Measurements from ENCODE around the gene GRB10. TPM values are rescaled to one million over a fixed set of nuclear protein-coding genes. Genes with fewer than 3 reads are reported as not detected.

The GRB10 gene
- total RNA-seq, 4 donors from 2014 or later, result 33.9 to 72.6 (median 41.8) TPM

DNA sequence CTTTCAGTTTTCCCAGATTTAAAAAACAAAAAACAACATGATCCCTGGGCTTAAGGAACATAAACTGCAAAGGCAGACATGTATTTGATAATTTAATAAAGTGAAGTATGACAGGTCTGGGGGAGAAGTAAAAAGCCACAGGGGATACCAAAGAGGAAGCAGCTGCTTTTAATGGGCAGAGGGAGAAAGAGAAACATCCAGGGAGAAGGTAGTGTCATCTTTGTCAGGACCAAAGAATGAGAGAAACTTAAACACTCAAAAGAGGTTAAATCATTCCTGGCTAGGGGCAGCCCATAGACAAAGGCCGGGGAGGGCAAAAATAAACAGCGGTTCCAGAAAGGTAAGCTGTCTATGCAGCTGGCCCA lies 94.5 kb downstream of the GRB10 start:
- no peaks in the 10 kb centered on the region for H3K36me3 ChIP-seq
- intact Hi-C loops (cut with DNase I; ENCODE audit: low total_unique reads), result no loop called here
- DNase-seq, result no peak
- H3K27ac ChIP-seq, result no peak overlapping the region
- H3K4me1 ChIP-seq, result no peaks in the 10 kb centered on the region
- H3K27me3 ChIP-seq, result no peaks in the 10 kb centered on the region
- no peak overlapping the region for H3K4me3 ChIP-seq
- H3K9me3 ChIP-seq, result no peaks in the 10 kb centered on the region
- no peak for TF ChIP-seq CTCF (IDR thresholded peaks at IDR 0.05)
- no peak for TF ChIP-seq POLR2A (IDR thresholded peaks at IDR 0.05)

DNA sequence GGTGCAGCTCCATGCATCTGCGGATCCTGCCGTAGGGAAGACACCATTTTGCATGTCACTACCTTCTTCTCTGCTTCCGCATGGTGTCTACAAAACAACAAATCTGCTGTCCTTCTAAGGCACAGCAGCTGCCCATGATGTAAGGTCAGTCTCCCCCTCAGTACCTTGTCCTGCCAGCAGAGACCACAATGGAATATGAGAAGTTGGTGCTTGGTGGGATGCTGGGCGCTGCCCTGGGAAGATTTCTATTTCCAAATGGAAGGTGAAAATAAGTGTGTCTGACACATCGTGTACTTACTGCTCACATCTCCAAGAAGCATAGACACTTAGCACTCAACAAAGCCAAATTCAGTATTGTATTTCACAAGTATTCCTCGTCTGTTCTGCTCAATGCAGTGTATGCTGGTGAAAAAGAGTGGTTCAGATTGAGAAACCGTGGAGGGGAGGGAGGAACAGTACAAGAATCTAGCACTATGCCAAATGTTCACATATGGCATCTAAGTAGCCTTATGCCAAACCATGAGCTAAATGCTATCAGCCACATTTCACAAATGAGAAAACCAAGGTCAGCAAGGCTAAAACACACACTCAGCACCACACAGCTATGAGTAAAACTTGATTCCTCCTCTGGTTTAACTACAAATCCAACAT lies 95.0 kb downstream of the GRB10 start:
- no peak for TF ChIP-seq POLR2A (IDR thresholded peaks at IDR 0.05)
- no peak for TF ChIP-seq CTCF (IDR thresholded peaks at IDR 0.05)
- no peaks in the 10 kb centered on the region for H3K4me1 ChIP-seq
- no peaks in the 10 kb centered on the region for H3K27me3 ChIP-seq
- H3K9me3 ChIP-seq, result no peaks in the 10 kb centered on the region
- no peak for DNase-seq
- no peaks in the 10 kb centered on the region for H3K36me3 ChIP-seq
- no peak overlapping the region for H3K27ac ChIP-seq
- no peak overlapping the region for H3K4me3 ChIP-seq
- intact Hi-C loops (cut with DNase I; ENCODE audit: low total_unique reads), result no loop called here

GRCh38 chr7:50687096-50687495 lies 95.6 kb downstream of the GRB10 start:
- Histone ChIP-seq H3K4me1 (no peaks in the 10 kb centered on the region), H3K27me3 (no peaks in the 10 kb centered on the region), H3K9me3 (no peaks in the 10 kb centered on the region), H3K27ac (no peak overlapping the region), H3K36me3 (no peaks in the 10 kb centered on the region), H3K4me3 (no peak overlapping the region)
- TF ChIP-seq POLR2A (IDR thresholded peaks at IDR 0.05) (no peak), CTCF (IDR thresholded peaks at IDR 0.05) (no peak)
- no peak for DNase-seq
- intact Hi-C loops (cut with DNase I; ENCODE audit: low total_unique reads), result no loop called here

DNA sequence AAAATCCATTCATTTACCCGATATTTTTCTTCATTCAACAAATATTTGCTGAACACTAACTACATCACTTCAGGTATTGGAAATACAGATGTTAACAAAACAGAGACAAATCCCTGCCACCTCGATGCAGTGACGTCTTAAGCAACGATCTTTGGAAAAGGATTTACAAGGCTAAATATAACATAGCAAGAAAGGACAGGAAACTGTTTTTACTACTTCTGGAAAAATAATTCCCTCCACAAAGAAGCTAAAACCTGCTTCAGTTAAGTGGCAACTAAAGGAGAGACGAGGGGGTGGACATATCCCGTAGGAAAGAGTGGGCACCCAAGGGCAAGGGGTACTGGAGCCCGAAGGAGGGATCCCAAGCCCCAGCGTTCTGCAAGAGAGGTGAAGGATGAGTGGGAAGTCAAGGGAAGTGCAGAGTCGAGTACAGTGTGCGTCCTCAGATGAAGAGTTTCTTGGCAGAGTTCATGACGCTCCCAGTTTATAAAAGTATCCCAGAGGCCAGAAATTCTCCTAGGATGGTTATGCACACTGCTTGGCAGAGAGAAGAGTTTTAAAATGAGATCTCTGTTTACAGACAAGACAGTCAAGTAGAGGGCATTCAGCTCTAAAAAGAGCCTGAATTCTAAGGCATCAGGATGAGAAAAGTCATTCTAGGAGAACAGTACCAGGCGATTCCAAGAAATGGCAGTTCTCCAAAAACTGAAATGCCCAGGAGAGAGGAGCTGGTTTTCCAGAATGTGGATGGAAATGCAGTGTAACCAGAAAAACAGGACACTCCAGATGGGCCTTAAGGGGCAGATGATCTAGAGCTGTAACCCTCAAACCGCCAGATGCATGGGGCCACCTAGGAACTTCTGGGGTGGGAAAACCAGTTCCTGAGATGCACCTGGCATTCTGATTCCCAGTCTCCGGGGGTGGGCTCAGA lies 97.3 kb downstream of the GRB10 start:
- no peak for DNase-seq
- no peaks in the 10 kb centered on the region for H3K9me3 ChIP-seq
- intact Hi-C loops (cut with DNase I; ENCODE audit: low total_unique reads), result no loop called here
- no peak overlapping the region for H3K4me3 ChIP-seq
- H3K36me3 ChIP-seq, result no peaks in the 10 kb centered on the region
- no peak for TF ChIP-seq CTCF (IDR thresholded peaks at IDR 0.05)
- TF ChIP-seq POLR2A (IDR thresholded peaks at IDR 0.05), result no peak
- no peaks in the 10 kb centered on the region for H3K27me3 ChIP-seq
- no peaks in the 10 kb centered on the region for H3K4me1 ChIP-seq
- peak overlapping the region; percentile 69 to 76 for H3K27ac ChIP-seq

GRCh38 chr7:50684713-50685075 lies 98.0 kb downstream of the GRB10 start:
- Histone ChIP-seq H3K9me3 (no peaks in the 10 kb centered on the region), H3K36me3 (no peaks in the 10 kb centered on the region), H3K4me1 (no peaks in the 10 kb centered on the region), H3K27me3 (no peaks in the 10 kb centered on the region), H3K4me3 (no peak overlapping the region), H3K27ac (peak overlapping the region; percentile 69 to 76)
- no peak for DNase-seq
- intact Hi-C loops (cut with DNase I; ENCODE audit: low total_unique reads), result no loop called here
- TF ChIP-seq CTCF (IDR thresholded peaks at IDR 0.05), result no peak
- TF ChIP-seq POLR2A (IDR thresholded peaks at IDR 0.05), result no peak

All from uterus (tissue), 4 donors.